NCI-H1092 treated with DMSO at 0.1 percent for 48 hours (cell line): ENCODE data around the gene SLC10A6.

Experiments
- DNase-seq: peaks from one replicate; lab custom pipeline; 2025; lab: John Stamatoyannopoulos, UW

Gene SLC10A6

GRCh38 chr4:86788826-86789225 lies 60.4 kb downstream of the SLC10A6 start:
- DNase-seq, result no peak

GRCh38 chr4:86778175-86778574 lies 71.0 kb downstream of the SLC10A6 start:
- no peak for DNase-seq

GRCh38 chr4:86775061-86775460 lies 74.1 kb downstream of the SLC10A6 start:
- no peak for DNase-seq
